ENCODE data around the gene PPP1R37. TPM values are rescaled to one million over a fixed set of nuclear protein-coding genes. Genes with fewer than 3 reads are reported as not detected.

PPP1R37 gene
- total and polyA plus RNA-seq, 2 of the 8 experiments (the other 6 are each of a cell fraction or from before 2014, with no cell fraction given), result 14.6 to 25.7 TPM

DNA sequence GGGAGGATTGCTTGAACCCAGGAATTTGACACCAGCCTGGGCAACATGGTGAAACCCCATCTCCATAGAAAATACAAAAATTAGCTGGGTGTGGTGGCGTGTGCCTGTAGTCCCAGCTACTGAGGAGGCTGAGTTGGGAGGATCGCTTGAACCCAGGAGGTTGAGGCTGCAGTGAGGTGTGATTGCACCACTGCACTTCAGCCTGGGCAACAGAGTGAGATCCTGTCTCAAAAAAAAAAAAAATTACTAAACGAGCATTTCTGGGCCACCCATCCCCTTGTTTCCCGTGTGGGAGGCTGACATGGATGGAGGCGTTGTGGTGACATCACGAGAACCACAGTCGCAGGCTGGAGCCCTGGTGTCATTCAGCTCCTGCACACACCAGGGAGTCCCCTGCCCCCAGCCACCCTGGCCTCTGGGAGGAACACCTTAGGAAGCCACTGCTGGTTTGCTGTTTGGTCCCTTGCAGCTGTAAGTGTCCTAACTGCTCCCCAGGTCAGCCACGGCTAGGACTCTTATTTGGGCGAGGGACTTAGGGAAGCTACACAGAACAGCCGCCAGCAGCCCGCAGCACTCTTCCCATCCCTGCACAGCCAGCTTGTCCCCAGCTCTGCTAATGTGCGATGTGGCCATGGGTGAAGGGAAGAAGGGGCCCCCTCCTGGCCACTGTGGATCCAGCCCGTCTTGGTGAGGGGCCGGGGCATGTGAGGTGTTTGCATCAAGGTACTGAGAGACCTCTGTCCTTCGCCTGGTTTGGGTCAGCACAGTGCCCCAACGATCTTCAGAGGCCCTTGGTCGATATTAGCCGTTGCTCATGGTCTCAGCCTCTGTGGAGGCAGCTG lies 55.1 kb downstream of the PPP1R37 start:
- H2BK20ac ChIP-seq (ENCODE audit: low read length), result no peak overlapping the region
- H3K4me2 ChIP-seq (ENCODE audit: insufficient read depth in 1 of 2, low read depth in 2 of 2, low read length in 2 of 2), result no peak overlapping the region
- H3K18ac ChIP-seq (ENCODE audit: extremely low read depth, low read length), result no peak overlapping the region
- H3K23me2 ChIP-seq (ENCODE audit: low read depth, low read length), result no peaks in the 10 kb centered on the region
- no peak overlapping the region for H3K4ac ChIP-seq (replicated peaks; ENCODE audit: insufficient read length, low read depth, low read length)
- H3K9ac ChIP-seq (replicated peaks in 1 of 4; ENCODE audit: extremely low read depth in 1 of 4, low read depth in 3 of 4, low read length in 3 of 4), result no peak overlapping the region
- H2BK5ac ChIP-seq (ENCODE audit: low read depth, low read length), result no peak overlapping the region; the same call in 1 of the 2 replicates
- H4K91ac ChIP-seq (replicated peaks; ENCODE audit: insufficient read length, low read length), result no peak overlapping the region
- no peak overlapping the region for H3K27ac ChIP-seq (ENCODE audit: low read depth, low read length)
- H3K79me2 ChIP-seq (ENCODE audit: control insufficient read depth in 1 of 2, insufficient read depth in 2 of 2, low read length in 2 of 2), result no peaks in the 10 kb centered on the region
- H2AFZ ChIP-seq (ENCODE audit: low read length), result no peak overlapping the region
- no peak overlapping the region for H3K23ac ChIP-seq (ENCODE audit: insufficient read length)
- ChIA-PET POLR2A (ENCODE audit: partially characterized antibody) (interaction anchor here (0.6 to 3.2 kb wide), 12 partner anchors 10 to 109 kb away, joined by 3 to 20 read pairs (median 3); partner anchors contain the start of genes CLASRP and NKPD1), CTCF (ENCODE audit: partially characterized antibody) (interaction anchor here (0.6 to 5.5 kb wide), 28 partner anchors 8 to 656 kb away, joined by 3 to 32 read pairs (median 4); partner anchors contain the start of genes EXOC3L2 and NKPD1)
- H4K5ac ChIP-seq (ENCODE audit: insufficient read length, low read depth, low read length), result no peak overlapping the region
- peaks cover 0 to 5% (median 0%) of the 10 kb centered on the region in 4 experiments; a peak in 3 of 7 replicates for H3K4me1 ChIP-seq (replicated peaks in 1 of 4; ENCODE audit: control insufficient read depth in 3 of 4, insufficient read depth in 4 of 4, low read length in 3 of 4)
- H3K14ac ChIP-seq (ENCODE audit: insufficient read length), result no peak overlapping the region
- no peak overlapping the region for H2AK5ac ChIP-seq (ENCODE audit: low read depth, low read length)
- peaks cover 0 to 22% of the 10 kb centered on the region in 2 experiments for H4K20me1 ChIP-seq (replicated peaks in 1 of 2; ENCODE audit: control insufficient read depth in 1 of 2, insufficient read depth in 2 of 2, low read length in 2 of 2)
- DNase-seq (ENCODE audit: low read depth in 1 of 2, low spot score in 2 of 2) (peak in 1 of 2 experiments; percentile 74), FAIRE-seq (no peak)
- no peak overlapping the region for H4K8ac ChIP-seq (ENCODE audit: extremely low read depth, insufficient read depth, low read length)
- H3K79me1 ChIP-seq (ENCODE audit: low read depth, low read length), result no peaks in the 10 kb centered on the region; the same call in 1 of the 2 replicates
- H2BK12ac ChIP-seq (ENCODE audit: low read depth, low read length), result no peak overlapping the region
- peaks cover 6 to 21% (median 19%) of the 10 kb centered on the region in 4 experiments for H3K27me3 ChIP-seq (replicated peaks in 1 of 4; ENCODE audit: control insufficient read depth in 3 of 4, extremely low read depth in 1 of 4, insufficient read depth in 3 of 4, low read length in 3 of 4)
- H3K36me3 ChIP-seq (ENCODE audit: control insufficient read depth in 2 of 4, insufficient read depth in 4 of 4, low read length in 3 of 4), result peaks cover 0 to 13% (median 2%) of the 10 kb centered on the region in 4 experiments; a peak in 2 of 8 replicates
- 87% methylated on average over 15 of the region's 18 CpGs; no CpG with 5 or more reads in 1 of the 2 experiments for WGBS, 2 experiments (ENCODE audit: extremely low coverage in 1 of 2, insufficient coverage in 1 of 2, insufficient read length in 1 of 2, insufficient replicate concordance in 2 of 2, low coverage in 1 of 2, low lambda C conversion rate in 2 of 2, missing lambda C conversion rate in 1 of 2)
- H2BK15ac ChIP-seq (ENCODE audit: low read length), result no peak overlapping the region
- H2BK120ac ChIP-seq (replicated peaks; ENCODE audit: low read depth, low read length), result no peak overlapping the region
- H3K56ac ChIP-seq (replicated peaks; ENCODE audit: insufficient read length, low read depth, low read length), result no peak overlapping the region
- peaks cover 0 to 5% of the 10 kb centered on the region in 2 experiments; a peak in 1 of 4 replicates for H3K9me3 ChIP-seq (ENCODE audit: insufficient read depth in 2 of 2, low read depth in 1 of 2, low read length in 1 of 2)
- H3K4me3 ChIP-seq (ENCODE audit: extremely low read depth in 1 of 4, insufficient read depth in 2 of 4, low read depth in 3 of 4, low read length in 4 of 4), result no peak overlapping the region
- TF ChIP-seq RAD21 (IDR thresholded peaks at IDR 0.05 in 1 of 2, conservative IDR thresholded peaks at IDR 0.05 in 1 of 2; ENCODE audit: low read depth in 2 of 2, low read length in 2 of 2) (peak; percentile 43 to 58), SIRT6 (IDR thresholded peaks at IDR 0.05; ENCODE audit: low read length) (no peak), BACH1 (IDR thresholded peaks at IDR 0.05; ENCODE audit: low read length) (no peak), GABPA (IDR thresholded peaks at IDR 0.05; ENCODE audit: borderline replicate concordance, insufficient read depth, low read length) (peak; percentile 23; the same call in 1 of the 2 replicates), TAF1 (IDR thresholded peaks at IDR 0.05; ENCODE audit: low read depth, low read length) (0 out of 2 replicates have a peak, but pooled peaks have one; percentile 16), HDAC2 (IDR thresholded peaks at IDR 0.05; ENCODE audit: borderline replicate concordance in 1 of 2, low read depth in 2 of 2, low read length in 2 of 2) (no peak), ASH2L (IDR thresholded peaks at IDR 0.05; ENCODE audit: low read length) (no peak)
- TF ChIP-seq, protein P1, sequence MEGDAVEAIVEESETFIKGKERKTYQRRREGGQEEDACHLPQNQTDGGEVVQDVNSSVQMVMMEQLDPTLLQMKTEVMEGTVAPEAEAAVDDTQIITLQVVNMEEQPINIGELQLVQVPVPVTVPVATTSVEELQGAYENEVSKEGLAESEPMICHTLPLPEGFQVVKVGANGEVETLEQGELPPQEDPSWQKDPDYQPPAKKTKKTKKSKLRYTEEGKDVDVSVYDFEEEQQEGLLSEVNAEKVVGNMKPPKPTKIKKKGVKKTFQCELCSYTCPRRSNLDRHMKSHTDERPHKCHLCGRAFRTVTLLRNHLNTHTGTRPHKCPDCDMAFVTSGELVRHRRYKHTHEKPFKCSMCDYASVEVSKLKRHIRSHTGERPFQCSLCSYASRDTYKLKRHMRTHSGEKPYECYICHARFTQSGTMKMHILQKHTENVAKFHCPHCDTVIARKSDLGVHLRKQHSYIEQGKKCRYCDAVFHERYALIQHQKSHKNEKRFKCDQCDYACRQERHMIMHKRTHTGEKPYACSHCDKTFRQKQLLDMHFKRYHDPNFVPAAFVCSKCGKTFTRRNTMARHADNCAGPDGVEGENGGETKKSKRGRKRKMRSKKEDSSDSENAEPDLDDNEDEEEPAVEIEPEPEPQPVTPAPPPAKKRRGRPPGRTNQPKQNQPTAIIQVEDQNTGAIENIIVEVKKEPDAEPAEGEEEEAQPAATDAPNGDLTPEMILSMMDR (IDR thresholded peaks at IDR 0.05; ENCODE audit: control extremely low read depth in 1 of 3, insufficient read depth in 1 of 3, low read depth in 1 of 3, low read length in 3 of 3), result peak; percentile 41 to 67 (median 66)
